H9 (cell line): ENCODE results near the gene BCCIP. TPM values are rescaled to one million over a fixed set of nuclear protein-coding genes. Genes with fewer than 3 reads are reported as not detected.

Experiments used
- DNase-seq: peaks from one replicate; pipeline ENCODE4 v3.0.0-alpha.2; 2017
- H2AFZ ChIP-seq: one replicate; pipeline ENCODE4 v1.6.1; 2013; ENCODE audit warnings: mild to moderate bottlenecking, low read length, control low read depth, moderate library complexity
- H2AK5ac ChIP-seq: 2 replicates; pipeline ENCODE4 v1.6.1; 2013; ENCODE audit warnings: low read length, control low read depth, mixed read lengths; ENCODE audit not compliant: insufficient read length
- H2BK120ac ChIP-seq: one replicate; pipeline ENCODE4 v1.6.1; 2013; ENCODE audit warnings: low read depth, mild to moderate bottlenecking, low read length, control low read depth, inconsistent platforms; ENCODE audit not compliant: poor library complexity, severe bottlenecking
- H2BK12ac ChIP-seq: 2 replicates; pipeline ENCODE4 v1.6.1; 2013; ENCODE audit warnings: low read length, control low read depth, mixed read lengths, low read depth; ENCODE audit not compliant: insufficient read length
- H2BK15ac ChIP-seq: 2 replicates; pipeline ENCODE4 v1.6.1; 2013; ENCODE audit warnings: low read depth, low read length, control low read depth
- H2BK20ac ChIP-seq: one replicate; pipeline ENCODE4 v1.6.1; 2013; ENCODE audit warnings: low read depth, mild to moderate bottlenecking, low read length, control low read depth, inconsistent platforms; ENCODE audit not compliant: poor library complexity, severe bottlenecking
- H2BK5ac ChIP-seq: 2 replicates; pipeline ENCODE4 v1.6.1; 2013; ENCODE audit warnings: low read length, control low read depth, mixed read lengths; ENCODE audit not compliant: insufficient read length
- H3K14ac ChIP-seq: 2 replicates; pipeline ENCODE4 v1.6.1; 2013; ENCODE audit warnings: low read length, control low read depth; ENCODE audit not compliant: insufficient read depth
- H3K18ac ChIP-seq: 2 replicates; pipeline ENCODE4 v1.6.1; 2013; ENCODE audit warnings: low read depth, mild to moderate bottlenecking, mixed read lengths, low read length, control low read depth; ENCODE audit not compliant: insufficient read length
- H3K23ac ChIP-seq: 2 replicates; pipeline ENCODE4 v1.6.1; 2013; ENCODE audit warnings: low read length, control low read depth, mixed read lengths, low read depth; ENCODE audit not compliant: insufficient read length
- H3K23me2 ChIP-seq: 2 replicates; pipeline ENCODE4 v1.6.1; 2013; ENCODE audit warnings: low read depth, mild to moderate bottlenecking, mixed read lengths, low read length, control low read depth; ENCODE audit not compliant: insufficient read length, poor library complexity, severe bottlenecking
- H3K27ac ChIP-seq: 2 replicates; pipeline ENCODE4 v1.5.1; 2013; ENCODE audit warnings: low read length, control low read depth, mixed read lengths, low read depth; ENCODE audit not compliant: insufficient read length
- H3K27me3 ChIP-seq: 2 replicates; pipeline ENCODE4 v1.6.1; 2013; ENCODE audit warnings: low read length, control low read depth, inconsistent platforms; ENCODE audit not compliant: insufficient read depth
- H3K4ac ChIP-seq: 2 replicates; pipeline ENCODE4 v1.6.1; 2013; ENCODE audit warnings: low read depth, mild to moderate bottlenecking, control low read depth, inconsistent platforms, low read length, moderate library complexity
- H3K4me1 ChIP-seq: 2 replicates; pipeline ENCODE4 v1.6.1; 2013; ENCODE audit warnings: low read length, control low read depth, inconsistent platforms; ENCODE audit not compliant: insufficient read depth
- H3K4me2 ChIP-seq: 2 replicates; pipeline ENCODE4 v1.6.1; 2013; ENCODE audit warnings: low read length, control low read depth, mixed read lengths; ENCODE audit not compliant: insufficient read length, insufficient read depth
- H3K56ac ChIP-seq: 2 replicates; pipeline ENCODE4 v1.6.1; 2013; ENCODE audit warnings: low read depth, mild to moderate bottlenecking, mixed read lengths, low read length, control low read depth; ENCODE audit not compliant: insufficient read length
- H3K79me1 ChIP-seq: 2 replicates; pipeline ENCODE4 v1.6.1; 2013; ENCODE audit warnings: low read depth, mild to moderate bottlenecking, moderate library complexity, low read length, control low read depth, inconsistent platforms; ENCODE audit not compliant: insufficient read depth, poor library complexity, severe bottlenecking
- H3K79me2 ChIP-seq: 2 replicates; pipeline ENCODE4 v1.6.1; 2013; ENCODE audit warnings: low read length, control low read depth, inconsistent platforms; ENCODE audit not compliant: insufficient read depth
- H3K9ac ChIP-seq: 2 replicates; pipeline ENCODE4 v1.6.1; 2013; ENCODE audit warnings: low read length, control low read depth, mixed read lengths; ENCODE audit not compliant: insufficient read length; ENCODE audit errors: extremely low read depth
- H3K9me3 ChIP-seq: one replicate; pipeline ENCODE4 v1.6.1; 2013; ENCODE audit warnings: low read depth, low read length, inconsistent platforms; ENCODE audit not compliant: control insufficient read depth
- H3T11ph ChIP-seq: one replicate; pipeline ENCODE4 v1.6.1; 2013; ENCODE audit warnings: mild to moderate bottlenecking, low read length, control low read depth, inconsistent platforms
- H4K20me1 ChIP-seq: one replicate; pipeline ENCODE4 v1.6.1; 2013; ENCODE audit not compliant: control insufficient read depth, insufficient read length, insufficient read depth
- H4K5ac ChIP-seq: 2 replicates; pipeline ENCODE4 v1.6.1; 2013; ENCODE audit warnings: low read depth, mild to moderate bottlenecking, mixed read lengths, low read length, control low read depth; ENCODE audit not compliant: insufficient read length
- H4K8ac ChIP-seq: replicated peaks from 2 replicates; pipeline ENCODE4 v1.6.1; 2013; ENCODE audit warnings: low read length, control low read depth, mixed read lengths, low read depth; ENCODE audit not compliant: insufficient read length
- H4K91ac ChIP-seq: 2 replicates; pipeline ENCODE4 v1.6.1; 2013; ENCODE audit warnings: low read depth, mild to moderate bottlenecking, moderate library complexity, mixed read lengths, low read length, control low read depth; ENCODE audit not compliant: insufficient read length
- H3K27ac Mint-ChIP-seq, 3 experiments: 2 replicates in 2 of 3; 3 replicates in 1 of 3; pipeline ENCODE4 v1.8.0; 2020 to 2021; ENCODE audit warnings: mixed read lengths in 3 of 3, mild to moderate bottlenecking in 1 of 3, moderate library complexity in 1 of 3
- H3K27me3 Mint-ChIP-seq: 2 replicates; pipeline ENCODE4 v1.8.0; 2021; ENCODE audit warnings: low read depth, mild to moderate bottlenecking, moderate library complexity, mixed read lengths
- H3K36me3 Mint-ChIP-seq, 3 experiments: 2 replicates in 2 of 3; 3 replicates in 1 of 3; pipeline ENCODE4 v1.8.0; 2020 to 2021; ENCODE audit warnings: low read depth in 3 of 3, mixed read lengths in 3 of 3; ENCODE audit not compliant: insufficient read depth in 1 of 3
- H3K4me1 Mint-ChIP-seq, 2 experiments: 2 replicates each; pipeline ENCODE4 v1.8.0; 2020; ENCODE audit warnings: mixed read lengths in 2 of 2
- H3K4me3 Mint-ChIP-seq, 2 experiments: 2 replicates in 1 of 2; 3 replicates in 1 of 2; pipeline ENCODE4 v1.8.0; 2020 to 2021; ENCODE audit warnings: mild to moderate bottlenecking in 2 of 2, mixed read lengths in 2 of 2, moderate library complexity in 1 of 2
- H3K9me3 Mint-ChIP-seq, 2 experiments: 2 replicates in 1 of 2; 3 replicates in 1 of 2; pipeline ENCODE4 v1.8.0; 2020; ENCODE audit warnings: mild to moderate bottlenecking in 2 of 2, mixed read lengths in 2 of 2, moderate library complexity in 1 of 2
- CTCF ChIP-seq: fragments of 200-600 bp; sonication (generic); conservative IDR thresholded peaks from 3 replicates; pipeline ENCODE4 v1.8.0; 2021; ENCODE audit warnings: antibody characterized with exemption, mild to moderate bottlenecking
- WGBS: extraction: QIAGEN DNeasy Blood & Tissue Kit; methylation state at CpG from one replicate; pipeline ENCODE4 v1.1.7; 2013; ENCODE audit warnings: missing lambda C conversion rate, low lambda C conversion rate, mixed read lengths; ENCODE audit not compliant: insufficient read length; ENCODE audit errors: extremely low coverage; 5-methylcytosine and 5-hydroxymethylcytosine counted together
- total RNA-seq: library from RNA; stranded (reverse); gene quantifications from 2 replicates; pipeline ENCODE4 v1.2.1, GENCODE V29; 2021

The BCCIP gene
- total RNA-seq, 1 experiment from 2014 or later: 119 TPM

DNA sequence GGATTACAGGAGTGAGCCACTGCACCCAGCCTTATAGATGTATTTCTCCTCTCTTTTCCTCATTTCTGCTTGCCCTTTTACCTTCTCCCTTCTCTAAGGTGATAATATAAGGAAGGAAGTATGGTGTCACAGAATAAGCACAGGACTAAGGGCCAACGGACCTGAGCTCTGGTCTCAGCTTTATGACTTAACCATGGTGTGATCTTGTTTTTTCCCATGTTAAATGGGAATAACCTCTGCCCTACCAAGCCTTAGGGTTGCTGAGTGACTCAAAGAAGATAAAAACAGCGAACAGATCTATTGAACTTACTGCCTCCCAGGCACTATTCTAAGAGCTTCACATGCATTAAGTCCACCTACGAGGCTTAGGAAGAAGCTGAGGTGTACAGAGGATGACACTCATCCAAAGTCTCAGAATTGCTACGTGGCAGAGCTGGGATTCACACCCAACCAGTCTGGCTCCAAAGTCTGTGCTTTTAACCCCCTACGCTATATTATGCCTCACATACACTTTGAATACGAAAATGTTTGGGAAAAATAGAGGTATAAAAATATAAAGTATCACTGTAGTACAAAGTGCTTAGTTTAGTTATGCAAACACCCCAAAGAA lies 5.9 kb upstream of the BCCIP start:
- Histone ChIP-seq H3K27me3 (no peaks in the 10 kb centered on the region), H3K79me2 (no peaks in the 10 kb centered on the region), H3K4me1 (no peaks in the 10 kb centered on the region), H3K79me1 (peaks cover 2% of the 10 kb centered on the region), H3K4me2 (no peak overlapping the region), H3K14ac (no peak overlapping the region), H3K56ac (no peak overlapping the region), H3K18ac (no peak overlapping the region), H2BK5ac (no peak overlapping the region), H3T11ph (no peak overlapping the region), H3K27ac (no peak overlapping the region), H2BK120ac (no peak overlapping the region), H2BK15ac (no peak overlapping the region), H2BK12ac (no peak overlapping the region), H3K23me2 (no peaks in the 10 kb centered on the region), H4K20me1 (no peaks in the 10 kb centered on the region), H2AK5ac (no peak overlapping the region), H3K23ac (no peak overlapping the region), H2BK20ac (no peak overlapping the region), H4K5ac (no peak overlapping the region), H3K9ac (no peak overlapping the region), H4K91ac (no peak overlapping the region), H3K4ac (no peak overlapping the region), H3K9me3 (no peaks in the 10 kb centered on the region), H2AFZ (no peak overlapping the region), H4K8ac (no peak overlapping the region)
- no peaks in the 10 kb centered on the region for H3K27me3 Mint-ChIP-seq
- no CpG with 5 or more reads among the region's 6 CpGs for WGBS
- no peak overlapping the region; a peak in 1 of 7 replicates for H3K27ac Mint-ChIP-seq
- H3K4me3 Mint-ChIP-seq: no peak overlapping the region
- H3K36me3 Mint-ChIP-seq: peaks cover 0 to 25% (median 20%) of the 10 kb centered on the region in 3 experiments; a peak in 5 of 7 replicates
- no peak for TF ChIP-seq CTCF
- no peak for DNase-seq
- H3K4me1 Mint-ChIP-seq: peaks cover 5 to 6% of the 10 kb centered on the region in 2 experiments
- H3K9me3 Mint-ChIP-seq: no peaks in the 10 kb centered on the region
